Colonic mucosa (tissue), 4 donors: ENCODE data around the gene CARD16. TPM values are rescaled to one million over a fixed set of nuclear protein-coding genes. Genes with fewer than 3 reads are reported as not detected.
"Not testable (repeated sequence)": the region's sequence is repeated elsewhere in the genome, so short reads cannot be mapped to it uniquely, and the experiment has no call there.

Source experiments
- DNase-seq: peaks from one replicate; pipeline ENCODE4 v3.0.0-alpha.2; 2020
- H3K27ac ChIP-seq: fragments of 200-600 bp; one replicate; pipeline ENCODE4 v1.8.0; 2021
- H3K27me3 ChIP-seq: fragments of 200-600 bp; one replicate; pipeline ENCODE4 v1.8.0; 2021
- H3K36me3 ChIP-seq: fragments of 200-600 bp; one replicate; pipeline ENCODE4 v1.8.0; 2021
- H3K4me1 ChIP-seq: fragments of 200-600 bp; one replicate; pipeline ENCODE4 v1.8.0; 2021; ENCODE audit warnings: mild to moderate bottlenecking
- H3K4me3 ChIP-seq: fragments of 200-600 bp; one replicate; pipeline ENCODE4 v1.8.0; 2021
- H3K9ac ChIP-seq, 2 donors: one replicate each; pipeline ENCODE4 v1.7.0; 2013; ENCODE audit warnings: control low read depth in 2 of 2, low read depth in 2 of 2, low read length in 2 of 2
- H3K9me3 ChIP-seq: fragments of 200-600 bp; one replicate; pipeline ENCODE4 v1.8.0; 2021
- intact Hi-C: fragments of 100-400 bp; cut with DNase I; formaldehyde crosslinking; loops from one replicate; pipeline ENCODE4 v1.14.1; 2022
- total RNA-seq, 2 donors: library from RNA; stranded (reverse); fragmentation: NEBNext Ultra II Directional in 1 of 2; extraction: Animal tissue kit (Norgen Biotek cat#: 25700) in 1 of 2; gene quantifications; one replicate each; pipeline ENCODE4 v1.2.1, GENCODE V29; 2021
- TF ChIP-seq, protein P1 (sequence below): fragments of 200-600 bp; IDR thresholded peaks from one replicate; pipeline ENCODE4 v1.8.0; 2022; ENCODE audit warnings: antibody characterized with exemption, mild to moderate bottlenecking
- donor health status: healthy.
- donor health status: DM: no; HTN: no; CAD: no.
- donor health status: DM: no; HTN: no; CAD: no.

CARD16 gene
- total RNA-seq, 2 donors from 2014 or later: 35.9 to 40.2 TPM

DNA sequence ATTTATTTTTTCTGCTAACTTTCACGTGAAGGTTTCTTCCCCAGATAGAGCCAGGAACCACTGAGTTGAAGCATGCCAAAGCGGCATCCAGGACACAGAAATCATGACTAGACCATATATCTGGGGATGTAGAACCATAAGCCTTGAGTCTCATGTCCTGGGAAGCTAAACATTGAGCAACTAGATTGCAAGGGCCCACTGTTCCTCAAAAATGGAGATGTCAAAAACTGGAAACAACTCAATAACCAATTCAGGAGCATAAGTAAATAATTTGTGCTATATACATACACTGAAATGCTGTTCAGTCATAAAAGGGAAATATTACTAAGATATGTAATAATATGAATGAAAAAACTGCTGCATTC is 29.0 kb upstream of the CARD16 start:
- intact Hi-C loops: no loop called here
- no peaks in the 10 kb centered on the region for H3K4me1 ChIP-seq
- no peak for DNase-seq
- no peaks in the 10 kb centered on the region for H3K9me3 ChIP-seq
- H3K36me3 ChIP-seq: no peaks in the 10 kb centered on the region
- no peak overlapping the region for H3K4me3 ChIP-seq
- no peaks in the 10 kb centered on the region for H3K27me3 ChIP-seq
- H3K27ac ChIP-seq: no peak overlapping the region
- no peak overlapping the region for H3K9ac ChIP-seq
- TF ChIP-seq, protein P1, sequence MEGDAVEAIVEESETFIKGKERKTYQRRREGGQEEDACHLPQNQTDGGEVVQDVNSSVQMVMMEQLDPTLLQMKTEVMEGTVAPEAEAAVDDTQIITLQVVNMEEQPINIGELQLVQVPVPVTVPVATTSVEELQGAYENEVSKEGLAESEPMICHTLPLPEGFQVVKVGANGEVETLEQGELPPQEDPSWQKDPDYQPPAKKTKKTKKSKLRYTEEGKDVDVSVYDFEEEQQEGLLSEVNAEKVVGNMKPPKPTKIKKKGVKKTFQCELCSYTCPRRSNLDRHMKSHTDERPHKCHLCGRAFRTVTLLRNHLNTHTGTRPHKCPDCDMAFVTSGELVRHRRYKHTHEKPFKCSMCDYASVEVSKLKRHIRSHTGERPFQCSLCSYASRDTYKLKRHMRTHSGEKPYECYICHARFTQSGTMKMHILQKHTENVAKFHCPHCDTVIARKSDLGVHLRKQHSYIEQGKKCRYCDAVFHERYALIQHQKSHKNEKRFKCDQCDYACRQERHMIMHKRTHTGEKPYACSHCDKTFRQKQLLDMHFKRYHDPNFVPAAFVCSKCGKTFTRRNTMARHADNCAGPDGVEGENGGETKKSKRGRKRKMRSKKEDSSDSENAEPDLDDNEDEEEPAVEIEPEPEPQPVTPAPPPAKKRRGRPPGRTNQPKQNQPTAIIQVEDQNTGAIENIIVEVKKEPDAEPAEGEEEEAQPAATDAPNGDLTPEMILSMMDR: no peak

DNA sequence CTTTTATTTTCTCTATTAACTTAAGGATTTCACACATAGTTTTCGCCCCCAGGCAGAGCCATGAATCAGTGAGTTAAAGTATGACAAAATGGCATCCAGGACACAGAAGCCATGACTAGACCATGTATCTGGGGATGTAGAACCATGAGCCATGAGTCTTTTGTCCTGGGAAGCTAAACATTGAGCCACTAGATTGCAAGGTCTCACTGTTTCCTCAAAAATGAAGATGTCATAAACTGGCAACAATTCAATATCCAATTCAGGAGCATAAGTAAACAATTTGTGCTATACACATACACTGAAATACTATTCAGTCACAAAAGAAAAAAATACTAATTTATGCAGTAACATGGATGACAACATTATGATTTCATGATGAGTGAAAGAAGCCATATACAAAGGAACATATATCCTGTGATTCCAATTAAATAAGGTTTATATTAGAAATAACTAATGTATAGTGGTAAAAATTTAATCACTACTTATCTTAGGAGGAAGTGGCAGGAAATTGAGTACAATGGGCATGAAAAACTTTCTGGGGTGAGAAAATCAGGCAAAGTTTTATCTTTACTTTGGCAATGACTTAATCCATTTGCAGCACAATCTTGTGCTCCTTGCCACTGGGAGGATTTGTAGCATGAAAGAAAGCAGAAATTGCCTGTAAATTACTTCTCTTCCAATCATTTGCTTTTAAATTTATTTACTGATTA is 28.5 kb upstream of the CARD16 start:
- no peak for DNase-seq
- Histone ChIP-seq H3K4me3 (no peak overlapping the region), H3K36me3 (no peaks in the 10 kb centered on the region), H3K27ac (no peak overlapping the region), H3K27me3 (no peaks in the 10 kb centered on the region), H3K9me3 (no peaks in the 10 kb centered on the region), H3K9ac (no peak overlapping the region), H3K4me1 (no peaks in the 10 kb centered on the region)
- intact Hi-C loops: no loop called here
- TF ChIP-seq, protein P1: no peak

DNA sequence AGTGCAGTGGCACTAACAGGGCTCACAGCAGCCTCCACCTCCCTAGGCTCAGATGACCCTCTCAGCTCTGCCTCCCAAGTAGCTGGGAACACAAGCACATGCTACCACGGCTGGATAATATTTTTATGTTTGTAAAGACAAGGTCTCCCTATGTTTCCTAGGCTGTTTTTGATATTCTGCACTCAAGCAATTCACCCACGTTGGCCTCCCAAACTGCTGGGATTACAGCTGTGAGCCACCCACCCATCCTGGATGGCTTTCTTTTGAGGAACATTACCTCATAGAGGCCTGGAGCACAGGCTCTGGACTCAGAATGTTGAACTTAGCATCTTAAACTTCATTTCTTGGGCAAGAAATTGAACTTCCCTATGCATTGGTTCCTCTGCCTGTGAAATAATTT is 26.9 kb upstream of the CARD16 start:
- H3K4me3 ChIP-seq, H3K27ac ChIP-seq, intact Hi-C loops, H3K27me3 ChIP-seq, H3K4me1 ChIP-seq, DNase-seq, H3K9me3 ChIP-seq, H3K9ac ChIP-seq, H3K36me3 ChIP-seq: not testable (repeated sequence)

DNA sequence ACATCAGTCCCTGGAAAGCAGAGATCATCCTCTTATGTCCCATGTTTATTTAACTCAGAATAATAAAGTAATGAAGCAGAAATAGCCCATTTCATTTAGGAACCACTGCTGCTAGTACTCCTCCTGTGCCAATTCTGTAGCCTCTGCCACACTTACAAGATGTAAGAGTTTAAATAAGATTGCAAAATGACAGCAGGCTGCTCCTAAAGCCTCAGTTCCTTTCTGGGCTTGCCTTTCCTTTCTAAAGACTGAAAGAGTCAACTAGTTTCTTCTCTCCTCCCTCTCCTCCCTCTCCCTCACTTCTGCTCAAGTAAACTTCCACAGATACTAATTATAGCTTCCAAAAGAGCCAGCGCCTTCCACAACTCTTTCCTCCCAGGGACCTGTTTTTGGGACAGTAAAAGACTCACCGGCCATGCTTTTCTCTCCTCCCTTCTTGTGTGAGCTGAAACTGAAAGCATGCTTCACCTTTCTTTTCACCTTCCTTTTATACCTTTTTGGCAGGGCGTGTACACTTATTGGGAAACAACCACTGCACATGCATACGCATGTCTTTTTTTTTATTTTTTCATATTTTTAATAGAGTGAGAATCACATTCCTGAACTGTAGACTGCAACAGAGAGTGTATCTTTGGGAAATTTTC is 26.1 kb upstream of the CARD16 start:
- Histone ChIP-seq H3K9me3 (no peaks in the 10 kb centered on the region), H3K4me1 (no peaks in the 10 kb centered on the region), H3K27me3 (no peaks in the 10 kb centered on the region), H3K4me3 (no peak overlapping the region), H3K36me3 (no peaks in the 10 kb centered on the region), H3K9ac (no peak overlapping the region), H3K27ac (no peak overlapping the region)
- TF ChIP-seq, protein P1: no peak
- DNase-seq: no peak
- intact Hi-C loops: no loop called here

DNA sequence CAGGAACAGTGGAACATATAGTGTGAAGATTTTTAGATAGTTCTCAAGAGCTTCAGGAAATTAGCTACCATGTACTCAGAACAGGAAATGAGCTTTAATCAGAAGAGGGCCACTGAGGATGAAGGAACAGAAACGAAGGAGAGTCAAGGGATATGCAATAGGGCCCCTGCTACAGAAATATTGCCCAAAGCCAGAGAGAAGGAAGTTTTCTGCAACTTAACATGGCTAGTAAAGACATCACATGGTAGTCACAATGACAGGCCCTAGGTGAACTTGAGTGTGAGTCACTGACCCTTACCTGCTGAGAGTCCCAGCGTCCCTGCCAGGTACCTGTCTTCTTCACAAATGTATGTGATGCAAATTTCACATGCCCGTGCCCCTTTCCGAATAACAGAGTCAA is 25.2 kb upstream of the CARD16 start:
- no peak overlapping the region for H3K27ac ChIP-seq
- TF ChIP-seq, protein P1: no peak
- H3K27me3 ChIP-seq: no peaks in the 10 kb centered on the region
- DNase-seq: no peak
- no peak overlapping the region for H3K9ac ChIP-seq
- no peak overlapping the region for H3K4me3 ChIP-seq
- intact Hi-C loops: no loop called here
- H3K4me1 ChIP-seq: no peaks in the 10 kb centered on the region
- H3K9me3 ChIP-seq: no peaks in the 10 kb centered on the region
- H3K36me3 ChIP-seq: no peaks in the 10 kb centered on the region

DNA sequence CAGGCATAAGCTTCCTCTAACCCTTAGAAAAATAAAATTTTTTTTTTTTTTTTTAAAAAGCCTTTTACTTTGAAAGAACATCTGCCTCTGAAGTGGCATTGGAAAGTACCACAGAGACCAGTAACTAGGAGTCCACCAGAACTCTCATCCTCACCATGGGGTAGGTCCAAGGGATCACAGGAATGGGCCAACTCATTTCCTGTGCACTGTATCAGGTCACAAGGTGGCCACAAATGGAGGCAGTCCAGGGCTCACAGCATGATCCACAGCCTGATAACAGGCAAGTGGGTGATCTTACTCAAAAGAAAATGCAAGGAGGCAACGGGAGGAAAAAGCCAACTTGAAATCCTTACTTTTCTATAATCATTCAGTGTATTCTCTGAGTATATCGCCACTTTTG is 24.6 kb upstream of the CARD16 start:
- H3K36me3 ChIP-seq, intact Hi-C loops, H3K27me3 ChIP-seq, DNase-seq, H3K4me3 ChIP-seq, H3K9ac ChIP-seq, H3K27ac ChIP-seq, H3K4me1 ChIP-seq, H3K9me3 ChIP-seq: not testable (repeated sequence)

DNA sequence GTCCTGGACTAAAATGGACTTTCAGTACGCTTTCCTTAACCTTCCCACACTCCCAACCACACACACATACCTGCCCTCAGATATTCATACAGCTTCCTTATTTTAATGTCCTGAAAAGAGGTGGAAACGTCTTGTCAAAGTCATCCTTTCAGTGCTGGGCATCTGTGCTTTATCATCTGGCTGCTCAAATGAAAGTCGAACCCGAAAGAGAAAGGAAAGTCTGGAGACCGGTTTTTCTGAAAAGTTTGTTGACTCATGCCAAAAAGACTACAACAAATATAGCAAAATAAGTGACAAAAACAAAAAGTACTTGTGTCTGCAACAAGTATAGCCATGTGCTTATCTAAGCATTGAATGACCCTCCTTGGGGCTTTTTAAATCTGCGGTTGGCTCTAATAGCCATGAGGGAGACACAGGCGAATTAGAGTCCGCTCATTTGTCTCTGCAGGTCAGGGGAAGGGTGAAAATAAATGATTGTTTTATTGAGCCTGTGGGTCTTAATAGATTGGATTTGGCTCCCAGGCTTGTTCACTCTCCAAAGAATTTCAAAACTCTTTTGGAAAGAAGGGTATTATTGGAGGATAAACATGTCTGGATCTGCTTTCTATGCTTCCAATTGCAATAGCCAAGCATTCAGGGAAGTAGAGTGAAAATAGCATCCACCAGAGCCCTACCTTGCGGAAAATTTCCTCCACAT is 18.3 kb upstream of the CARD16 start:
- H3K9me3 ChIP-seq, H3K27ac ChIP-seq, DNase-seq, H3K4me1 ChIP-seq, H3K36me3 ChIP-seq, H3K9ac ChIP-seq, intact Hi-C loops, H3K27me3 ChIP-seq, H3K4me3 ChIP-seq: not testable (repeated sequence)
